NT2/D1 (cell line): Measurements from ENCODE around the gene MILR1.

Experiments used
- DNase-seq: peaks from one replicate; pipeline ENCODE4 v3.0.0-alpha.2; 2011; ENCODE audit warnings: low read depth, low spot score
- H3K27me3 ChIP-seq: 2 replicates; pipeline ENCODE4 v1.6.0; 2011; ENCODE audit warnings: mild to moderate bottlenecking; ENCODE audit not compliant: insufficient read length, insufficient read depth
- H3K36me3 ChIP-seq: 2 replicates; pipeline ENCODE4 v1.6.1; 2011; ENCODE audit warnings: mild to moderate bottlenecking, low read length, mixed read lengths; ENCODE audit not compliant: insufficient read depth, insufficient read length
- H3K4me1 ChIP-seq: 2 replicates; pipeline ENCODE4 v1.5.1; 2011; ENCODE audit not compliant: insufficient read depth, insufficient read length
- H3K4me3 ChIP-seq: 2 replicates; pipeline ENCODE4 v1.5.1; 2011; ENCODE audit warnings: low read depth; ENCODE audit not compliant: insufficient read length
- H3K9ac ChIP-seq: 2 replicates; pipeline ENCODE4 v1.6.0; 2011; ENCODE audit warnings: low read depth; ENCODE audit not compliant: insufficient read length
- H3K9me3 ChIP-seq: 2 replicates; pipeline ENCODE4 v1.5.1; 2011; ENCODE audit warnings: mild to moderate bottlenecking, low read length; ENCODE audit not compliant: insufficient read depth
- SUZ12 ChIP-seq: IDR thresholded peaks from 2 replicates; pipeline ENCODE4 v1.6.1; 2011; ENCODE audit not compliant: insufficient read length, insufficient read depth; ENCODE audit errors: extremely low read depth
- YY1 ChIP-seq: IDR thresholded peaks from 2 replicates; pipeline ENCODE4 v1.6.1; 2011; ENCODE audit not compliant: insufficient read length, insufficient read depth
- ZNF274 ChIP-seq: IDR thresholded peaks from 2 replicates; pipeline ENCODE4 v1.6.1; 2011; ENCODE audit warnings: mild to moderate bottlenecking, low read depth, low read length

Gene MILR1

GRCh38 chr17:64515419-64515818, 66.5 kb downstream of the MILR1 start:
- peaks cover 89% of the 10 kb centered on the region for H3K36me3 ChIP-seq
- H3K9me3 ChIP-seq, result no peaks in the 10 kb centered on the region
- TF ChIP-seq SUZ12 (no peak), ZNF274 (no peak), YY1 (no peak)
- H3K4me1 ChIP-seq, result no peaks in the 10 kb centered on the region
- no peak overlapping the region for H3K4me3 ChIP-seq
- no peak overlapping the region for H3K9ac ChIP-seq
- no peak for DNase-seq
- H3K27me3 ChIP-seq, result no peaks in the 10 kb centered on the region

GRCh38 chr17:64515829-64516228, 66.9 kb downstream of the MILR1 start:
- Histone ChIP-seq H3K27me3 (no peaks in the 10 kb centered on the region), H3K4me3 (no peak overlapping the region), H3K36me3 (peaks cover 90% of the 10 kb centered on the region), H3K9ac (no peak overlapping the region), H3K4me1 (no peaks in the 10 kb centered on the region), H3K9me3 (no peaks in the 10 kb centered on the region)
- DNase-seq, result no peak
- TF ChIP-seq SUZ12, result no peak
- no peak for TF ChIP-seq ZNF274
- TF ChIP-seq YY1, result no peak
